HCT116 (cell line): Measurements from ENCODE around the gene KCNAB2.

Experiments used
- CEBPB ChIP-seq: IDR thresholded peaks from 2 replicates; pipeline ENCODE4 v1.6.1; 2012; ENCODE audit warnings: low read depth
- CTCF ChIP-seq, 3 experiments: fragments of 200-600 bp in 1 of 3; sonication (generic) in 1 of 3; IDR thresholded peaks in 2 of 3; conservative IDR thresholded peaks in 1 of 3; 2 replicates each; pipeline ENCODE4 v1.5.1; 2012 to 2017; ENCODE audit warnings: low read depth in 2 of 3, low read length in 2 of 3, antibody characterized with exemption in 1 of 3, borderline replicate concordance in 1 of 3, control low read depth in 1 of 3, mild to moderate bottlenecking in 1 of 3, mixed read lengths in 1 of 3, mixed run types in 1 of 3, moderate library complexity in 1 of 3; ENCODE audit not compliant: insufficient read depth in 1 of 3
- EZH2 ChIP-seq: fragments of 200-600 bp; sonication (generic); IDR thresholded peaks from 2 replicates; pipeline ENCODE4 v1.6.1; 2017; ENCODE audit warnings: antibody characterized with exemption, mixed run types
- EZH2phosphoT487 ChIP-seq: fragments of 200-600 bp; IDR thresholded peaks from 2 replicates; pipeline ENCODE4 v1.6.1; 2018; ENCODE audit warnings: antibody characterized with exemption, borderline replicate concordance
- FOSL1 ChIP-seq: IDR thresholded peaks from 2 replicates; pipeline ENCODE4 v1.6.1; 2012; ENCODE audit warnings: low read depth
- JUND ChIP-seq: IDR thresholded peaks from 2 replicates; pipeline ENCODE4 v1.6.1; 2012
- POLR2A ChIP-seq: IDR thresholded peaks from 2 replicates; pipeline ENCODE4 v1.7.0; 2011; ENCODE audit warnings: borderline replicate concordance; ENCODE audit not compliant: insufficient read depth, insufficient read length; ENCODE audit errors: extremely low read depth
- REST ChIP-seq: IDR thresholded peaks from 2 replicates; pipeline ENCODE4 v1.6.1; 2012; ENCODE audit warnings: low read depth
- SIN3A ChIP-seq: IDR thresholded peaks from 2 replicates; pipeline ENCODE4 v1.6.1; 2012; ENCODE audit warnings: low read depth
- SP1 ChIP-seq: IDR thresholded peaks from 2 replicates; pipeline ENCODE4 v1.6.1; 2012; ENCODE audit warnings: low read depth
- TCF7L2 ChIP-seq: IDR thresholded peaks from 2 replicates; pipeline ENCODE4 v1.7.0; 2011; ENCODE audit warnings: borderline replicate concordance, inconsistent platforms; ENCODE audit not compliant: insufficient read depth, insufficient read length; ENCODE audit errors: extremely low read depth
- ZFX ChIP-seq: fragments of 450-650 bp; IDR thresholded peaks from 2 replicates; pipeline ENCODE4 v1.6.1; 2017

GRCh38 chr1:6117624-6118023 lies 71.9 kb downstream of the KCNAB2 start:
- no peak for TF ChIP-seq EZH2phosphoT487
- TF ChIP-seq TCF7L2 = no peak
- no peak for TF ChIP-seq FOSL1
- no peak for TF ChIP-seq JUND
- no peak for TF ChIP-seq POLR2A
- TF ChIP-seq CTCF (IDR thresholded peaks at IDR 0.05 in 2 of 3, conservative IDR thresholded peaks at IDR 0.05 in 1 of 3; ENCODE audit: borderline replicate concordance in 1 of 3, insufficient read depth in 1 of 3, low read depth in 2 of 3, low read length in 2 of 3) = no peak
- no peak for TF ChIP-seq SP1
- no peak for TF ChIP-seq CEBPB
- no peak for TF ChIP-seq EZH2
- no peak for TF ChIP-seq SIN3A
- no peak for TF ChIP-seq ZFX
- no peak for TF ChIP-seq REST
